ENCODE results near the gene KRTDAP. TPM values are rescaled to one million over a fixed set of nuclear protein-coding genes. Genes with fewer than 3 reads are reported as not detected.
A peak's percentile ranks its signal among the peaks of the same experiment; 100 is the strongest.

Gene KRTDAP
- total RNA-seq, 1 experiment from 2014 or later = not detected

DNA sequence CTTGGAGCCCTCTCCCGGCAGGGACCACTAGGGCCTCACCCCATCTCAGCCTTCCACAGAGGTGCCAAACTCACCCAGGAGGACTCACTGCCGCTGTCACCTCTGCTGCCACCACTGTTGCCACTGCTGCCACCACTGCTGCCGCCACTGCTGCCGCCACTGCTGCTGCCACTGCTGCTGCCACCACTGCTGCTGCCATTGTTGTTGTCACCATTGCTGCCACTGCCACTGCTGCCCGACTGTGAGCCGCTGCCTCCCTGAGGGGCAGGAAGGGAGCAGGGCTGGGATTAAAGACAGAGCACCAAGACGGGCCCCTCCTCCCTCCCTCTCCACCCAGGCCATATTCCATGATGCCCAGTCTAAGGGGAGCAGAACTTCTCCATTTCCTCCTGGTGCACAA is 21.1 kb upstream of the KRTDAP start:
- DNase-seq (ENCODE audit: unreplicated experiment) = no peak
- no peak overlapping the region for H3K4me3 Mint-ChIP-seq (ENCODE audit: unreplicated experiment)
- intact Hi-C loops (cut with micrococcal nuclease) = loop anchor here (2.0 kb wide), 1 partner anchor 131 kb away; no protein-coding TSS in a partner anchor
- H3K27me3 Mint-ChIP-seq (ENCODE audit: insufficient read depth, unreplicated experiment) = no peaks in the 10 kb centered on the region
- H3K36me3 Mint-ChIP-seq (ENCODE audit: insufficient read depth, unreplicated experiment) = peaks cover 2% of the 10 kb centered on the region
- TF ChIP-seq, protein P1, sequence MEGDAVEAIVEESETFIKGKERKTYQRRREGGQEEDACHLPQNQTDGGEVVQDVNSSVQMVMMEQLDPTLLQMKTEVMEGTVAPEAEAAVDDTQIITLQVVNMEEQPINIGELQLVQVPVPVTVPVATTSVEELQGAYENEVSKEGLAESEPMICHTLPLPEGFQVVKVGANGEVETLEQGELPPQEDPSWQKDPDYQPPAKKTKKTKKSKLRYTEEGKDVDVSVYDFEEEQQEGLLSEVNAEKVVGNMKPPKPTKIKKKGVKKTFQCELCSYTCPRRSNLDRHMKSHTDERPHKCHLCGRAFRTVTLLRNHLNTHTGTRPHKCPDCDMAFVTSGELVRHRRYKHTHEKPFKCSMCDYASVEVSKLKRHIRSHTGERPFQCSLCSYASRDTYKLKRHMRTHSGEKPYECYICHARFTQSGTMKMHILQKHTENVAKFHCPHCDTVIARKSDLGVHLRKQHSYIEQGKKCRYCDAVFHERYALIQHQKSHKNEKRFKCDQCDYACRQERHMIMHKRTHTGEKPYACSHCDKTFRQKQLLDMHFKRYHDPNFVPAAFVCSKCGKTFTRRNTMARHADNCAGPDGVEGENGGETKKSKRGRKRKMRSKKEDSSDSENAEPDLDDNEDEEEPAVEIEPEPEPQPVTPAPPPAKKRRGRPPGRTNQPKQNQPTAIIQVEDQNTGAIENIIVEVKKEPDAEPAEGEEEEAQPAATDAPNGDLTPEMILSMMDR (IDR thresholded peaks at IDR 0.05; ENCODE audit: unreplicated experiment) = no peak
- no TSS peak for BruUV-seq (replicated peaks)
- no peak overlapping the region for H3K27ac Mint-ChIP-seq (ENCODE audit: low read depth, unreplicated experiment)
- ChIA-PET CTCF (interaction anchor here (0.9 to 8.6 kb wide), 6 partner anchors 9 to 134 kb away, joined by 3 to 108 read pairs (median 4); no protein-coding TSS in a partner anchor), POLR2A (interaction anchor here (0.6 kb wide), 1 partner anchor 101 kb away, joined by 3 read pairs; the partner anchor contains the start of gene HAUS5)
- no peaks in the 10 kb centered on the region for H3K9me3 Mint-ChIP-seq (ENCODE audit: unreplicated experiment)
- H3K4me1 Mint-ChIP-seq (ENCODE audit: insufficient read depth, unreplicated experiment) = peaks cover 15% of the 10 kb centered on the region

DNA sequence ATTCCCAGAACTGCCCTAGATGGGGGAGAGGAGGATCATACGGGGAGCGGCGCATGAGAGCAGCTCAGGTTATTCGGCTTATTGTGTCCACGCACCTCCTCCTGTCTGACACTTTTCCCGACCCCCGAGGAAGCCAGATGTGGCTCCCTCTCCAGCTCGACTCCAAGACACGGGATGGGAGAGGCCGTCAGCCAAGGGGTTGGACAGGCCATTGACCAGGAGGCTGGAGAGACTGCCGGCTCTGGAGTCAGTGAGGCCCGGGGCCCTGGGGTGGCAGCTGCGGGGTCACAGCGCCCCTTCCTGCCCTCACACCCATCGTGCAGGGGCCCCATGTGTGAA is 20.3 kb upstream of the KRTDAP start:
- peaks cover 6% of the 10 kb centered on the region for H3K36me3 Mint-ChIP-seq (ENCODE audit: insufficient read depth, unreplicated experiment)
- DNase-seq (ENCODE audit: unreplicated experiment) = no peak
- ChIA-PET POLR2A (interaction anchor here (0.6 to 1.3 kb wide), 5 partner anchors 8 to 321 kb away, joined by 3 to 4 read pairs (median 4); no protein-coding TSS in a partner anchor), CTCF (interaction anchor here (0.5 to 8.6 kb wide), 20 partner anchors 8 to 359 kb away, joined by 3 to 108 read pairs (median 4); no protein-coding TSS in a partner anchor)
- H3K9me3 Mint-ChIP-seq (ENCODE audit: unreplicated experiment) = no peaks in the 10 kb centered on the region
- peaks cover 15% of the 10 kb centered on the region for H3K4me1 Mint-ChIP-seq (ENCODE audit: insufficient read depth, unreplicated experiment)
- H3K27me3 Mint-ChIP-seq (ENCODE audit: insufficient read depth, unreplicated experiment) = no peaks in the 10 kb centered on the region
- H3K4me3 Mint-ChIP-seq (ENCODE audit: unreplicated experiment) = peak overlapping the region; percentile 74
- H3K27ac Mint-ChIP-seq (ENCODE audit: low read depth, unreplicated experiment) = peak overlapping the region; percentile 75
- no TSS peak for BruUV-seq (replicated peaks)
- TF ChIP-seq, protein P1 (IDR thresholded peaks at IDR 0.05; ENCODE audit: unreplicated experiment) = no peak
- intact Hi-C loops (cut with micrococcal nuclease) = loop anchor here (1.0 to 2.0 kb wide), 2 partner anchors 132 to 207 kb away; no protein-coding TSS in a partner anchor

DNA sequence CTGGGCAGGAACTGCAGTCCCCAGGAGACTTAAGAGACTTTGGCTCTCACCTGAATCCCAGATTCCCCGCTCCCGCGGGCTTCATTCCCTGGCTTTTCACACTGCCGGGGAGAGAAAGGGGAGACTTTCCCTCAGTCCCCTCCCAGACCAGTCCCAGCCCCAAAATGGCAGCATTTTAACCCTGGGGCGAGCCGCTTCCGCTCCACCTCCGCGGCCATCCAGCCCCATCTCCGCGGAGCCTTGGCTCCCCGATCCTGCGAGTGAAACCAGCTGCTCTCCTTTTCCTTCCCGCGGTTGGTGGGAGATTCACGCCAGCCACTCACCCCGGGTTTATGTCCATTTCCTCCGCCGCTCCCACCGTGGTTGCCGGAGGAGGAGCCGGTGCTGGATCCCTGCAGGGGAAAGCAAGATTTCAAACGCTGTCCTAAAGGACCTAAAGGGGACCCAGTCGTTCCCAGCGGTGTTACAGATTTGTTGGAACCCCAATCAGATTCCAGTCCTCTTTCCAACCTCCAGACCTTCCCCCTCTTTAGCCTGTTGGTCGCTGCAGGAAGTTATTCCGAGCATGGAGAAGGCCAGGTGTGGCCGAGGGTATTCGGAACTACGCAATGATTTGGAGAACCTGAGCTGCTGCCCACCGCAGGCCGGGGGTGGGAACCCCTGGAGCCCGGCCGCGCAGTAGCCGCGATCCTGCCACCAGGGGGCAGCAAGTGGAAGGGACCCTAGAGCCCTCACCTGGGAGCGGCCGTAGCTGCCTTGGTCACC is 19.8 kb upstream of the KRTDAP start:
- Mint-ChIP-seq H3K4me1 (ENCODE audit: insufficient read depth, unreplicated experiment) (peaks cover 15% of the 10 kb centered on the region), H3K27ac (ENCODE audit: low read depth, unreplicated experiment) (peak overlapping the region; percentile 75), H3K36me3 (ENCODE audit: insufficient read depth, unreplicated experiment) (peaks cover 12% of the 10 kb centered on the region), H3K27me3 (ENCODE audit: insufficient read depth, unreplicated experiment) (no peaks in the 10 kb centered on the region), H3K9me3 (ENCODE audit: unreplicated experiment) (no peaks in the 10 kb centered on the region), H3K4me3 (ENCODE audit: unreplicated experiment) (peak overlapping the region; percentile 74)
- CTCF ChIA-PET = interaction anchor here (0.6 to 8.6 kb wide), 21 partner anchors 8 to 165 kb away, joined by 3 to 108 read pairs (median 4); no protein-coding TSS in a partner anchor
- BruUV-seq (replicated peaks) = TSS peak; percentile 69
- intact Hi-C loops (cut with micrococcal nuclease) = loop anchor here (1.0 to 2.0 kb wide), 3 partner anchors 35 to 207 kb away; partner anchors contain the start of gene TMEM147
- peak; percentile 88 for DNase-seq (ENCODE audit: unreplicated experiment)
- POLR2A ChIA-PET = interaction anchor here (0.6 to 1.3 kb wide), 11 partner anchors 9 to 321 kb away, joined by 3 to 4 read pairs (median 4); partner anchors contain the start of genes COX6B1, PSENEN and U2AF1L4
- TF ChIP-seq, protein P1 (IDR thresholded peaks at IDR 0.05; ENCODE audit: unreplicated experiment) = peak; percentile 93
